Esophagus squamous epithelium (tissue), 5 donors: Measurements from ENCODE around the gene KANSL1. TPM values are rescaled to one million over a fixed set of nuclear protein-coding genes. Genes with fewer than 3 reads are reported as not detected.

ENCODE experiments used
- DNase-seq: peaks from one replicate; lab custom pipeline; 2025; lab: John Stamatoyannopoulos, UW
- H3K27ac ChIP-seq, 4 donors: fragments of 200-600 bp; sonication (generic); one replicate each; pipeline ENCODE4 v1.5.1; 2016 to 2019; ENCODE audit warnings: mild to moderate bottlenecking in 1 of 4
- H3K27me3 ChIP-seq, 4 donors: fragments of 200-600 bp; sonication (generic); 1 replicate in 3 of 4; 2 replicates in 1 of 4; pipeline versions ENCODE4 v1.5.1 to v1.6.0; 2017 to 2021; ENCODE audit warnings: antibody characterized with exemption in 1 of 4
- H3K36me3 ChIP-seq, 3 donors: fragments of 200-600 bp; sonication (generic); one replicate each; pipeline ENCODE4 v1.5.1; 2016 to 2019
- H3K4me1 ChIP-seq, 3 donors: fragments of 200-600 bp; sonication (generic); one replicate each; pipeline ENCODE4 v1.5.1; 2017 to 2019
- H3K4me3 ChIP-seq, 4 donors: fragments of 200-600 bp; sonication (generic); 1 replicate in 3 of 4; 2 replicates in 1 of 4; pipeline ENCODE4 v1.5.1; 2016 to 2019; ENCODE audit warnings: mild to moderate bottlenecking in 2 of 4, moderate library complexity in 1 of 4
- H3K9me3 ChIP-seq, 3 donors: fragments of 200-600 bp; sonication (generic); one replicate each; pipeline ENCODE4 v1.5.1; 2016 to 2019
- POLR2A ChIP-seq, 4 donors: fragments of 450-650 bp; IDR thresholded peaks; one replicate each; pipeline ENCODE4 v1.6.1; 2017; ENCODE audit warnings: antibody characterized with exemption in 4 of 4, mild to moderate bottlenecking in 4 of 4, moderate library complexity in 3 of 4
- WGBS, 2 donors: methylation state at CpG; one replicate each; pipeline ENCODE4 v1.1.5; 2018; 5-methylcytosine and 5-hydroxymethylcytosine counted together
- intact Hi-C: fragments of 100-400 bp; cut with DNase I; formaldehyde crosslinking; loops from one replicate; pipeline ENCODE4 v1.15.0; 2022
- total RNA-seq, 4 donors: library from RNA; depleted of rRNA; stranded (reverse); fragments of >200 nt; gene quantifications; one replicate each; pipeline ENCODE4 v1.1.0, GENCODE V29; 2016
- TF ChIP-seq, protein P1 (sequence below), 6 experiments: fragments of 450-650 bp in 4 of 6; fragments of 200-600 bp in 2 of 6; sonication (generic) in 2 of 6; IDR thresholded peaks; one replicate each; pipeline ENCODE4 v1.5.1; 2016 to 2019; ENCODE audit warnings: antibody characterized with exemption in 6 of 6, mild to moderate bottlenecking in 4 of 6, moderate library complexity in 4 of 6
- donor health status: DM: yes; HTN: yes; CAD: no.

Gene KANSL1
- total RNA-seq, 4 donors from 2014 or later = 31.0 to 79.0 (median 51.8) TPM

GRCh38 chr17:46044989-46045388 lies 148.2 kb downstream of the KANSL1 start:
- H3K9me3 ChIP-seq = no peaks in the 10 kb centered on the region
- no peak overlapping the region for H3K4me3 ChIP-seq
- WGBS, 2 donors = 52 to 58% methylated on average over 2 of the region's 2 CpGs
- H3K27ac ChIP-seq = peak overlapping the region in 1 of 4 donors; percentile 51
- no peak for DNase-seq
- H3K27me3 ChIP-seq = no peaks in the 10 kb centered on the region
- TF ChIP-seq, protein P1, sequence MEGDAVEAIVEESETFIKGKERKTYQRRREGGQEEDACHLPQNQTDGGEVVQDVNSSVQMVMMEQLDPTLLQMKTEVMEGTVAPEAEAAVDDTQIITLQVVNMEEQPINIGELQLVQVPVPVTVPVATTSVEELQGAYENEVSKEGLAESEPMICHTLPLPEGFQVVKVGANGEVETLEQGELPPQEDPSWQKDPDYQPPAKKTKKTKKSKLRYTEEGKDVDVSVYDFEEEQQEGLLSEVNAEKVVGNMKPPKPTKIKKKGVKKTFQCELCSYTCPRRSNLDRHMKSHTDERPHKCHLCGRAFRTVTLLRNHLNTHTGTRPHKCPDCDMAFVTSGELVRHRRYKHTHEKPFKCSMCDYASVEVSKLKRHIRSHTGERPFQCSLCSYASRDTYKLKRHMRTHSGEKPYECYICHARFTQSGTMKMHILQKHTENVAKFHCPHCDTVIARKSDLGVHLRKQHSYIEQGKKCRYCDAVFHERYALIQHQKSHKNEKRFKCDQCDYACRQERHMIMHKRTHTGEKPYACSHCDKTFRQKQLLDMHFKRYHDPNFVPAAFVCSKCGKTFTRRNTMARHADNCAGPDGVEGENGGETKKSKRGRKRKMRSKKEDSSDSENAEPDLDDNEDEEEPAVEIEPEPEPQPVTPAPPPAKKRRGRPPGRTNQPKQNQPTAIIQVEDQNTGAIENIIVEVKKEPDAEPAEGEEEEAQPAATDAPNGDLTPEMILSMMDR (IDR thresholded peaks at IDR 0.05) = no peak
- no peak for TF ChIP-seq POLR2A (IDR thresholded peaks at IDR 0.05)
- peaks cover 0 to 94% (median 11%) of the 10 kb centered on the region in 3 donors for H3K36me3 ChIP-seq
- intact Hi-C loops = loop anchor here (5.0 kb wide), 1 partner anchor 147 kb away; the partner anchor contains the start of gene KANSL1
- peaks cover 0 to 41% (median 13%) of the 10 kb centered on the region in 3 donors for H3K4me1 ChIP-seq

DNA sequence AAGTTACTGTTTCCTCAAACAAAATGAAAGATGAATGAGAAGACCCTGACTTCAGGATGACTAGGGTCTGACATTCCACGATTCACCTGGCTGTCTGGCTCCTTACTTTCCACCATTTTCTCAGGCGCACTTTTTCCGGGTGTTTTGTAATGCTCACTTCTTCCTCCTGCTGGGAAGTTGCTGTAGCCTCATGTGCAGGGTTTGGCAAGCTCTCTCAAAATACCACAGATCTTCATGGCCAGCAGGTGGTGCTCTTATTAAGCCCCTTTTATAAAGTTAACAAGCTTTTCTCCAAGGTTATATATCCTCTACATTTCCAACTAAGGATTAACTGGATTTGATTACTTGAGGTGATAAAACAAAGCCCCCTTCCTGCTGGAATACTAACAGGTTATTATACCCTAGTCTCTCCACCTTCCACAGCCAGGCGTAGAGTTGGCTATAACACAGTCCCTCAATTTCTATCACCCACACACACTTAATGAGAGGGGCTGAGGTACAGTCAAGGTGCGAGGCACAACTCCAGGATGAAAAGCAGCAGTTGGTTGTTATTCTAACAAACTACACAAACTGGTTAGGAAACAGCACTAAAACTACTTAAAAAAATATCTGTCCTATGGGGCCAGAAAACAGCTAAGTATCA lies 148.8 kb downstream of the KANSL1 start:
- no peak for DNase-seq
- Histone ChIP-seq H3K27ac (peak overlapping the region; percentile 9 to 59 (median 52)), H3K4me1 (peaks cover 0 to 44% (median 13%) of the 10 kb centered on the region in 3 donors), H3K4me3 (no peak overlapping the region), H3K27me3 (no peaks in the 10 kb centered on the region), H3K36me3 (peaks cover 2 to 94% (median 10%) of the 10 kb centered on the region in 3 donors), H3K9me3 (no peaks in the 10 kb centered on the region)
- intact Hi-C loops = loop anchor here (5.0 kb wide), 1 partner anchor 148 kb away; the partner anchor contains the start of gene KANSL1
- 22 to 29% methylated on average over 4 to 5 of the region's 5 CpGs for WGBS, 2 donors
- TF ChIP-seq, protein P1 (IDR thresholded peaks at IDR 0.05) = peak; percentile 51 to 91 (median 90)
- TF ChIP-seq POLR2A (IDR thresholded peaks at IDR 0.05) = no peak

GRCh38 chr17:46043606-46044005 lies 149.6 kb downstream of the KANSL1 start:
- intact Hi-C loops = loop anchor here (5.0 kb wide), 1 partner anchor 149 kb away; the partner anchor contains the start of gene KANSL1
- H3K27me3 ChIP-seq = no peaks in the 10 kb centered on the region
- TF ChIP-seq, protein P1 (IDR thresholded peaks at IDR 0.05) = no peak
- TF ChIP-seq POLR2A (IDR thresholded peaks at IDR 0.05) = no peak
- DNase-seq = no peak
- peaks cover 10 to 94% (median 15%) of the 10 kb centered on the region in 3 donors for H3K36me3 ChIP-seq
- no peaks in the 10 kb centered on the region for H3K9me3 ChIP-seq
- peaks cover 0 to 44% (median 13%) of the 10 kb centered on the region in 3 donors for H3K4me1 ChIP-seq
- H3K27ac ChIP-seq = peak overlapping the region in 3 of 4 donors; percentile 9 to 53 (median 36)
- no peak overlapping the region for H3K4me3 ChIP-seq
- WGBS, 2 donors = 65 to 100% methylated on average over 3 of the region's 3 CpGs

DNA sequence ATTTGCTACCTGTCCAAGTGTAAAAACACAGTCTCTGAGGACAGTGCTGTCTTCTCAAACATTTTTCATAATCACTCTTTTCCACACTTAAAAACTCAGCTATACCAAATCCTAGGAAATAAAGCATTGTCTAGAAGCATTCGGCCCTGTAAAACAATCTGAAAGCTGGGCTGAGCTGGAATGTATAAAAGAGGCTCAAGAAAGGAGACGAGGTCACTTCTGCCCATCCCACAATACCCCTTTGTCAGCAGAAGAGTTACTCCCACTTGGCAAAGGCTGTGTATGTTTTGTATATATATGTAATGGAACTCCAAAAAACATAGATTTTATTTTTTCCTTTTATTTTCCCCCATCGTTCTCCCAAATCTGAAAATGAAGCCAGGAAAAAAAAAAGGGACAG lies 150.3 kb downstream of the KANSL1 start:
- Histone ChIP-seq H3K9me3 (no peaks in the 10 kb centered on the region), H3K27me3 (no peaks in the 10 kb centered on the region), H3K36me3 (peaks cover 15 to 94% (median 21%) of the 10 kb centered on the region in 3 donors), H3K4me1 (peaks cover 0 to 44% (median 13%) of the 10 kb centered on the region in 3 donors), H3K4me3 (no peak overlapping the region), H3K27ac (no peak overlapping the region)
- DNase-seq = no peak
- 71 to 87% methylated on average over 3 of the region's 3 CpGs for WGBS, 2 donors
- intact Hi-C loops = loop anchor here (5.0 kb wide), 1 partner anchor 149 kb away; the partner anchor contains the start of gene KANSL1
- TF ChIP-seq, protein P1 (IDR thresholded peaks at IDR 0.05) = no peak
- TF ChIP-seq POLR2A (IDR thresholded peaks at IDR 0.05) = no peak

- Histone ChIP-seq H3K4me1 (peaks cover 0 to 44% (median 13%) of the 10 kb centered on the region in 3 donors), H3K27me3 (no peaks in the 10 kb centered on the region), H3K4me3 (no peak overlapping the region), H3K36me3 (peaks cover 15 to 94% (median 25%) of the 10 kb centered on the region in 3 donors), H3K9me3 (no peaks in the 10 kb centered on the region), H3K27ac (no peak overlapping the region)
- WGBS, 2 donors = 69 to 89% methylated on average over 2 of the region's 2 CpGs
- no peak for DNase-seq
- intact Hi-C loops = loop anchor here (5.0 kb wide), 1 partner anchor 150 kb away; the partner anchor contains the start of gene KANSL1
- no peak for TF ChIP-seq POLR2A (IDR thresholded peaks at IDR 0.05)
- TF ChIP-seq, protein P1 (IDR thresholded peaks at IDR 0.05) = no peak
Observed at GRCh38 chr17:46042246-46042645, 151.0 kb downstream of the KANSL1 start.
